Stimulated activated naive CD8-positive, alpha-beta T cell treated with anti-CD3 and anti-CD28 coated beads, Interleukin-15, amount 100 ng/mL, for 72 hours (primary cell): ENCODE results near the gene FTH1.
A peak's percentile ranks its signal among the peaks of the same experiment; 100 is the strongest.

Experiments
- ATAC-seq: fragments of 150-1000 bp; cut with Tn5 transposase; 2 replicates; pipeline ENCODE4 v1.10.0; 2021; ENCODE audit warnings: mild to moderate bottlenecking, moderate library complexity
- DNase-seq, 2 donors: peaks; one replicate each; pipeline ENCODE4 v3.0.0; 2021 to 2022
- H3K27ac Mint-ChIP-seq, 2 donors: one replicate each; pipeline ENCODE4 v1.8.0; 2022; ENCODE audit warnings: mild to moderate bottlenecking in 2 of 2, mixed read lengths in 2 of 2, moderate library complexity in 2 of 2
- H3K27me3 Mint-ChIP-seq: one replicate; pipeline ENCODE4 v1.8.0; 2022; ENCODE audit warnings: mixed read lengths
- H3K4me1 Mint-ChIP-seq: one replicate; pipeline ENCODE4 v1.8.0; 2022; ENCODE audit warnings: mild to moderate bottlenecking, mixed read lengths
- H3K4me3 Mint-ChIP-seq, 2 donors: one replicate each; pipeline ENCODE4 v1.8.0; 2022; ENCODE audit warnings: mild to moderate bottlenecking in 2 of 2, mixed read lengths in 2 of 2, moderate library complexity in 1 of 2
- H3K9me3 Mint-ChIP-seq, 2 donors: one replicate each; pipeline ENCODE4 v1.8.0; 2022; ENCODE audit warnings: mixed read lengths in 2 of 2

The FTH1 gene

DNA sequence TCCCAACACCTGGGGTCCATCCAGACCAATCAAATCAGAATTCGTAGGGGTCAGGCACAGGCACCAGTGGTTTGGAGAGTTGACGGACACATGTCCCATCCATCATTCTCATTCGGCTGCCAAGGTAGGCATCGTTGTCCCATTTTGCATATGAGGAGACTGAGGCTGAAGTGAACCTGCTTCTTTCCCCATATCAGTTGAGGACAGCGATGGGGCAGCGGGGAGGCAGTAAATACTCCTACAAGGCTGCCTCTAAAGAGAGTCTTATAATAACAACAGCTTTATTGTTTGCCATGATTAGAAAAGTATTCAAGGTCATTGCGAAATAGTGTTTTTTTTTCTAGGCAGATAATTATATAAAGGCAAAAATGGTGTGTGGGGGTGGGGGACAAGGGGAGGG lies 18.9 kb downstream of the FTH1 start:
- H3K27ac Mint-ChIP-seq: no peak overlapping the region
- ATAC-seq: no peak

DNA sequence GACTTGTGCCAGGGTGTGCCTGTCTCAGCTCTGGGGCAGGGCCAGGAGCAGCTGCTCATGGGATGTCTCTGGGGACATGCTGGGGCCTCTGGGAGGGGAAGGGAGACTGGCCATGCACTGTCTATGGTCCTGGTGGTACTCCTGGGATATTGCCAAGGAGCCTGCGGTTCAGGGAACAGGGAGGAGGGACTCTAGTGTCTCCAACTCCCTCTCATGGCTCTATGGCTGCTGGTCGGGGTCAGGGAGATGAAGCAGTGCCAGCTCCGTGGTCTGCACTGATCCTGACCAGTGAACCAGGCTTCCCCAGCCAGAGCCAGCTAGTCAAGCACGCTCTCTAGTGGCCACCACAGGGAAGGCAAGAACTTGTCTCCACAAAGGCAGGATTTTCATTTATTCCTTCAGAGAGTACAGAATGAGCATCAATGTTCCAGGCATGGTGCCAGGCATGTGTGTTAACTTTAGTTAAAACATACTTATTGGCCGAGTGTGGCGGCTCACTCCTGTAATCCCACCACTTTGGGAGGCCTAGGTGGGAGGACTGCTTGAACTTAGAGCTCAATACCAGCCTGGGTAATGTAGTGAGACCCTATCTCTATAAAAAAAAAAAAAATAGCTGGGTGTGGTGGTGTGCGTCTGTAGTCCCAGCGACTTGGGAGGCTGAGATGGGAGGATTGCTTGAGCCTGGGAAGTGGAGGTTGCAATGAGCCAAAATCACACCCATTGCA lies 19.8 kb downstream of the FTH1 start:
- no peaks in the 10 kb centered on the region for H3K9me3 Mint-ChIP-seq
- H3K4me3 Mint-ChIP-seq: no peak overlapping the region
- peaks cover 29% of the 10 kb centered on the region for H3K4me1 Mint-ChIP-seq
- DNase-seq: peak; percentile 64 to 75
- H3K27me3 Mint-ChIP-seq: peaks cover 8% of the 10 kb centered on the region
- peak overlapping the region in 1 of 2 donors; percentile 44 for H3K27ac Mint-ChIP-seq
- peak; percentile 55 for ATAC-seq

More for the DNA sequence above, 18.9 kb downstream of the FTH1 start:
- Mint-ChIP-seq H3K9me3 (no peaks in the 10 kb centered on the region), H3K4me1 (peaks cover 29% of the 10 kb centered on the region), H3K4me3 (no peak overlapping the region), H3K27me3 (peaks cover 8% of the 10 kb centered on the region)
- no peak for DNase-seq

DNA sequence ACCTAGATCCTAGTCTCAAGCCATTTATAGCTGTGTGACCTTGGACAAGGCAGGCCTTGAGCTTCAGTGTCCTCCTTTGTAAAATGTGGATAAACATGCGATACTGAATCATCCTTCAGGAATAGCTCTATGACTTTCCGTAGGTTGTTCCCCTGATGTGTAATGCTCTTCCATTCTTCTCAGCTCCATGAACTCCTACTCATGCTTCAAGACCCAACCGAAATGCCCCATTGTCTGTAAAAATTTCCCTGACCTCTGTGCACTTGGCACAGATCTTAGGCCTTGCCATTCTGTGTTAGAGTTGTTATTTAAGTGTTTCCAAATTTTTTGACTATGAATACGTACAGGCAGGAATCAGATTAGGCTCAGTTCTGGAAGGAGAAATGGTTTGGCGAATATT lies 20.5 kb downstream of the FTH1 start:
- Mint-ChIP-seq H3K4me3 (no peak overlapping the region), H3K27me3 (peaks cover 5% of the 10 kb centered on the region), H3K9me3 (no peaks in the 10 kb centered on the region), H3K27ac (no peak overlapping the region), H3K4me1 (peaks cover 27% of the 10 kb centered on the region)
- DNase-seq (no peak), ATAC-seq (no peak)

DNA sequence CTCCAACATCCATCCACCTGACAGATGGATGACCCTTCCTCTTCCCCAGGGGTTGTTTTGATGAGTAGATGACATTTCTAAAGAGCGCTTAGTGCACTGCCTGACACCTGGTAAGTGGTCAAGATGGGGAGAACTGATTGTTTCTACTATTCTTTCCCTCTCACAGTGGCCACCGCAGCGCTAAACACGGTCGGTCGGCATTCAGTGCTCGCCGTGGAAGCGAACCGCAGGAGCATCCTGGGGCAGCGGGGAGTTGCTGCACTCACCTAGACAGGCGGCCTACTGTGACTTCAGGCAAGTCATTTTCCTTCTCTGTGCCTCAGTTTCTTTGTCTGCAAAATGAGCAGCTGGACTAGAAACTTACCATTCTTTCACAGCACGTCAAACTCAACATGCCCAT lies 22.2 kb downstream of the FTH1 start:
- Mint-ChIP-seq H3K4me3 (no peak overlapping the region), H3K4me1 (peaks cover 16% of the 10 kb centered on the region), H3K9me3 (no peaks in the 10 kb centered on the region), H3K27ac (no peak overlapping the region), H3K27me3 (no peaks in the 10 kb centered on the region)
- DNase-seq (no peak), ATAC-seq (no peak)

DNA sequence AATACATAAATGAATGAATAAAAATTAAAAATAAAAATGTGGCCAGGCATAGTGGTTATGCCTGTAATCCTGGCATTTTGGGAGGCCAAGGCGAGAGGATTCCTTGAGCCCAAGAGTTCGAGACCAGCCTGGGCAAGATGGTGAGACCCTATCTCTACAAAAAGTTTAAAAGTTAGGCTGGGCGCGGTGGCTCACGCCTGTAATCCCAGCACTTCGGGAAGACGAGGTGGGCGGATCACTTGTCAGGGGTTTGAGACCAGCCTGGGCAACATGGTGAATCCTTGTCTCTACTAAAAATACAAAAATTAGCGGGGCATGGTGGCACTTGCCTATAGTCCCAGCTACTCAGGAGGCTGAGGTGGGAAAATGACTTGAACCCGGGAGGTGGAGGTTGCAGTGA lies 27.0 kb downstream of the FTH1 start:
- H3K9me3 Mint-ChIP-seq: peaks cover 17 to 18% of the 10 kb centered on the region in 2 donors
- no peak for DNase-seq
- H3K27ac Mint-ChIP-seq: no peak overlapping the region
- H3K4me3 Mint-ChIP-seq: no peak overlapping the region
- ATAC-seq: no peak
- H3K27me3 Mint-ChIP-seq: peaks cover 7% of the 10 kb centered on the region
- no peaks in the 10 kb centered on the region for H3K4me1 Mint-ChIP-seq

DNA sequence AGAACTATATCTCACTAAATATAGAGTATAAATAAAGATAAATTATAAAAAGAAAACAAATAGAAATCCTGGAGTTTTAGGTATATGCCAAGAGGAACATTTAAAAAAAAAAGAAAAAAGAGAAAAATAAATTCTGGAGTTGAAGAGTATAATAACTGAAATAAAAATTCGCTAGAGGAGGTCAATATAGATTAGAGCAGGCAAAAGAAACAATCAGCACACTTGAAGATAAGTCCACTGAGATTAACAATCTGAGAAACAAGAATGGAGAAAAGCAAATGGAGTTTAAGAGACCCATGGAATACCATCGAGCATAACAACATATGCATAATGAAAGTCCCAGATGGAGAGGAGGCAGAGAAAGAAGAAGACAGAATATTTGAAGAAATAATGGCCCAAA lies 31.6 kb downstream of the FTH1 start:
- Mint-ChIP-seq H3K9me3 (peaks cover 18 to 28% of the 10 kb centered on the region in 2 donors), H3K27ac (no peak overlapping the region), H3K4me1 (no peaks in the 10 kb centered on the region), H3K4me3 (no peak overlapping the region), H3K27me3 (peaks cover 12% of the 10 kb centered on the region)
- ATAC-seq (no peak), DNase-seq (no peak)

DNA sequence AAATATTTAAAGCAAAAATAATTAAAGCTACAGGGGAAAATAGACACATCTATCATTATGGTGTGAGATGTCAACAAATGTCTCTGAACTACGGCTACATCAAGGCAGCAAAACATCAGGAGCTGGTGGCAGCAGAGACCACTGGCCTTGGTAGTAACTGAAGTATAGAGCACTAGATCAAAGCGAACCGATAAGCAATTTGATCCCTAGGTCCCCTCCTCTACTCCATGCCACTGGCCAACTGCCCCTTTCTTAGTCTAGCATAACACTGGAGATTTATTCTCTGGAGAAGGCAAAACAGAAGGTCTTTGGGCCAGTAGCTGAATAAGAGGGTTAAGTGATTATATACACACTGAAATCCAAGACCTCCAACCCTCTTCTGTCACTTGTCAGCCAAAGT lies 36.5 kb downstream of the FTH1 start:
- ATAC-seq: no peak
- H3K4me3 Mint-ChIP-seq: no peak overlapping the region
- H3K4me1 Mint-ChIP-seq: no peaks in the 10 kb centered on the region
- H3K27ac Mint-ChIP-seq: no peak overlapping the region
- DNase-seq: peak in 1 of 2 donors; percentile 3
- peaks cover 5% of the 10 kb centered on the region for H3K27me3 Mint-ChIP-seq
- H3K9me3 Mint-ChIP-seq: peaks cover 3 to 14% of the 10 kb centered on the region in 2 donors

DNA sequence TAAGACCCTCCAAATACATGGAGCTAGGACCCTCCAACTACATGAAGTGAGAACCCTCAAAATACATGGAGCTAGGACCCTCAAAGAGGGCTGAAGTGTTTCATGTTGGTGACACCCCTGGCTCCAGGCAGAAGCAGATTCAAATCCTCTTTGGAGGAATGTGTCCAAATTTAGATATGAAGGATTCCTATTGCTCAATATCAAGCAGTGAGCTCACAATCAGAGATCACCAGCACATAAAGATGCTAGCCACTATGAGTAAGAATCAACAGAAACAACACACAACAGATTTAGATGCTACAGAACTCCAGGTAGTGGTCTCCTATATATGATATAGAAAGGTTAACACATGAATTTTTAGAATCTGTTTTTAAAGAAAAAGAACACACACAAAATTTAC lies 38.8 kb downstream of the FTH1 start:
- no peak for ATAC-seq
- no peak overlapping the region for H3K4me3 Mint-ChIP-seq

DNA sequence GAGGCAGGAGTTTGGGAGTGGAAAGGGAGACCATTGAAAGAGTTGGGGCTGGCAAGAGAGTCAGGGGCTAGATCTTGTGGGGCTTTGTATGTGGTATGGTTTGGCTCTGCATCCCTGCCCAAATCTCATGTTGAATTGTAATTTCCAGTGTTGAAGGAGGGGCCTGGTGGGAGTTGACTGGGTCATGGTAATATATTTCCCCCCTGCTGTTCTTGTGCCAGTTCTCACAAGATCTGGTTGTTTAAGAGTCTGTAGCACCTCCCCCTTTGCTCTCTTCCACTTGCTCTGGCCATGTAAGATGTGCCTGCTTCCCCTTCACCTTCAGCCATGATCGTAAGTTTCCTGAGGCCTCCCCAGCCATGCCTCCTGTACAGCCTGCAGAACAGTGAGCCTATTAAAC lies 39.9 kb downstream of the FTH1 start:
- DNase-seq (no peak), ATAC-seq (no peak)
- peak overlapping the region; percentile 8 to 30 for H3K27ac Mint-ChIP-seq
- no peak overlapping the region for H3K4me3 Mint-ChIP-seq
- H3K27me3 Mint-ChIP-seq: peaks cover 5% of the 10 kb centered on the region
- peaks cover 0 to 5% of the 10 kb centered on the region in 2 donors for H3K9me3 Mint-ChIP-seq
- H3K4me1 Mint-ChIP-seq: no peaks in the 10 kb centered on the region

More for the DNA sequence above, 38.8 kb downstream of the FTH1 start:
- no peaks in the 10 kb centered on the region for H3K4me1 Mint-ChIP-seq
- no peak overlapping the region for H3K27ac Mint-ChIP-seq
- DNase-seq: no peak
- peaks cover 0 to 11% of the 10 kb centered on the region in 2 donors for H3K9me3 Mint-ChIP-seq
- H3K27me3 Mint-ChIP-seq: peaks cover 5% of the 10 kb centered on the region

DNA sequence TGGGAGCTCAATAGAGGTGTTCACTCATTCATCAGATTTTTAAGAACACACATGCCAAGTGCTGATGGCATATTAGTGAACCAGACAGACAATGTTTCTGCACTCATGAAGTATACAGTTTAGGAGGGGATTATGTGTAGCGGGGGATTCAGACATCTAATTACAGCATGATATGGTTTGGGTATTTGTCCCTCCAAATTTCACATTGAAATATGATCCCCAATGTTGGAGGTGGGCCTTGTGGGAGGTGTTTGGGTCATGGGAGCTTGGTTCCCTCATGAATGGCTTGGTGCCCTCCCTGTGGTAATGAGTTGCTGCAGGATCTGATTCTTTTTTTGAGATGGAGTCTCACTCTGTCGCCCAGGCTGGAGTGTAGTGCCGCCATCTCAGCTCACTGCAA lies 41.2 kb downstream of the FTH1 start:
- Mint-ChIP-seq H3K4me1 (no peaks in the 10 kb centered on the region), H3K9me3 (no peaks in the 10 kb centered on the region), H3K27ac (no peak overlapping the region), H3K27me3 (peaks cover 6% of the 10 kb centered on the region), H3K4me3 (no peak overlapping the region)
- ATAC-seq: no peak
- no peak for DNase-seq

DNA sequence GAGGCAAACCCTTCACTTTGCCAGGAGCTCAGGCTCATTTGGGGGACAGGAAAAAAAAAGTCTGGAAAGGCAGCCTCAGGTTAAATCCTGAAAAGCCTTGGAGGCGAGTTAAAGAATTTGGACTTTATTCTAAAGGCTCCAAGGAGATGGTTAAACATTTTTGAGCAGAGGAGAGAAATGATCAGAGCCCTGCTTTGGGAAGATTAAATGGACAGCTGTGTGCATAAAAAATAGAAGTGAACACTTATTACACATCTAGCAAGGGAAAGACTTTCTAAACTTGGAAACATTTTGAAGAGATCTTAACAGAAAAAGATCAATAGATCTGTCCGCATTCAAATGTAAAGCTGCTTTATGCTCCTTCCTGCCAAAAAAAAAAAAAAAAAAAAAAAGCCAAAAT lies 41.7 kb downstream of the FTH1 start:
- no peak for DNase-seq
- H3K9me3 Mint-ChIP-seq: no peaks in the 10 kb centered on the region
- H3K27ac Mint-ChIP-seq: no peak overlapping the region
- H3K4me3 Mint-ChIP-seq: no peak overlapping the region
- H3K4me1 Mint-ChIP-seq: no peaks in the 10 kb centered on the region
- peaks cover 11% of the 10 kb centered on the region for H3K27me3 Mint-ChIP-seq
- ATAC-seq: no peak

DNA sequence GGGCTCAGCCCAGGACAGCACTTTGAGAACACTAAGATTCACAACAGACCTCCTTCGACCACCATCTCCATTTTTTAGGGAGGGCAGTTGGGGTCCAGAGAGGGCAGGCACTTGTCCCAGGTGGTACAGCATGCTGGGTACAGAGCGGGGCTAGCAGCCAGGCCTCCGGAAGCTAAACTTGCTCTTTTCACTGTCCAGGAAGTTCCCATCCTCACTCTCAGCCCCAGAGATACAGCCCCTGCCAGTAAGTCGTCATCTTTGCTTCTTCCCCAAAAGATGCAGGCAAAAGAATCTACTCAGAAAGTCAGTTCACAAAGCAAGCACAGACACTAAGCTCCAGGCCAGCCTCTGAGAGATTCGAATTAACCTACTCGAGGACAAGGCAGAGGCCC lies 43.4 kb downstream of the FTH1 start:
- Mint-ChIP-seq H3K27me3 (peaks cover 26% of the 10 kb centered on the region), H3K4me3 (no peak overlapping the region), H3K4me1 (no peaks in the 10 kb centered on the region), H3K27ac (no peak overlapping the region), H3K9me3 (no peaks in the 10 kb centered on the region)
- ATAC-seq: no peak
- DNase-seq: no peak

DNA sequence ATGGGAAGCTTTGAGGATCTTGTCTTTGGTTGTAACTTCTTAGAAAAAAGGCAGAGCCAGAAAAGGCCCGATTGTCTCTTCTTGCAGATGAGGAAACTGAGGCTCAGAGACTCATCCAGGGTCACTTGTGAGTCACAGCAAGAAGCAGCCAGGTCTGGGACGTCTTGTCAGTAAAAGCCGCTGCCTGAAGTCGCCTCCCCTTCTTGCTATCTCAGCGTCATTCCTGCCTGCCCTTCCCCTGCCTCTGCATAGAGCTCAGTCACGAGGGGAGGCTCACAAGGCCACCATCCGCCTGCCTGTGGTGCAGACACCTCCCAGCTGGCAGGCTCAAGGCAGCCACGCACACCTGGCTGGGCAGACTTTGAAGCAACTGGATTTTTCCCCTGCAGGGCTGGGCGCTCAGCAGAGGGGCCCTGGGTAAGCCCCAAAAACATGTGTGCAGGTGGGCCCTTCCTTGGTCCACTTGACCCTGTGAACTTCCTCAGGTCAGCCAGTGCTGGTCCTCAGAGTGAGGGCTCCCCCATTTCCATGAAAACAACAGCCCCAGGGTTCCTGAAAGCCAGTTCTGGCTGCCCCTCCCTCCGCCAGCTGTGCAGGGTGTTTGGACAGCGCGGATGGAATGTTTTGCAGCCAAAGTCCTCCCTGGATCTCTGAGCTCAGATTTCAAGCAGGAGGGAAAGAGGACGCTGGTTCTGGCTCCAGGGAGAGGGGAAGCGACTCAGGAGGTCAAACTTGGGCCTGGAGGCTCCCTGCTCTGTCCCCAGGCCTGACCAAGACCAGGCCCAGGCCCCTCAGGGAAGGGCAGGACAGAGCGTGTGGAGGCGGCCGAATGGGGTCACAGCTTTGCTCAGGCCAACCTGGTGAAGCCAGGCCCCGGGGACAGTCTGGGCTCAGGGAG lies 44.0 kb downstream of the FTH1 start:
- no peak overlapping the region for H3K4me3 Mint-ChIP-seq
- no peak for ATAC-seq
- H3K4me1 Mint-ChIP-seq: no peaks in the 10 kb centered on the region
- peak overlapping the region in 1 of 2 donors; percentile 29 for H3K27ac Mint-ChIP-seq
- H3K27me3 Mint-ChIP-seq: peaks cover 33% of the 10 kb centered on the region
- no peaks in the 10 kb centered on the region for H3K9me3 Mint-ChIP-seq
- peak in 1 of 2 donors; percentile 4 for DNase-seq

DNA sequence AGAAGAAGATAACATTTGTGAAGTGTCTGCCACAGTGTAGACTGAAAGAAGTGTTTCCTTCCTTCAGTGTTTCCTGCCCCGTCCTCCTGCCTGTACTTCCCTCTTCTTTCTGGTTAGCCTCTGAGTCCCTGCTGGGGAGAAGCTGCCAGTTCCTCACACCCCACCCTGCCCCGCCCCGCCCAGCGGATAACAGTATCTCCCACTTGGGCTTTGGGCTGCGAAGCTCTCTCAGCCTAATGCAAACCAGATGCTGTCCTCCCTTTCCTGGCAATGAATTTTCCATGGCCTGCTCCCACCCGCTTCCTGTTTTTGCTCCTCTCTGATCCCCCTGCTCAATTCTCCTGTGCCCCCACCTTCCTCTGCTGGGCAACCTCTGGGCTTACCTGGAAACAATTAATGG lies 44.9 kb downstream of the FTH1 start:
- H3K27me3 Mint-ChIP-seq: peaks cover 41% of the 10 kb centered on the region
- H3K27ac Mint-ChIP-seq: peak overlapping the region in 1 of 2 donors; percentile 41
- H3K4me3 Mint-ChIP-seq: no peak overlapping the region
- ATAC-seq (no peak), DNase-seq (peak in 1 of 2 donors; percentile 1)
- H3K9me3 Mint-ChIP-seq: no peaks in the 10 kb centered on the region
- peaks cover 8% of the 10 kb centered on the region for H3K4me1 Mint-ChIP-seq

DNA sequence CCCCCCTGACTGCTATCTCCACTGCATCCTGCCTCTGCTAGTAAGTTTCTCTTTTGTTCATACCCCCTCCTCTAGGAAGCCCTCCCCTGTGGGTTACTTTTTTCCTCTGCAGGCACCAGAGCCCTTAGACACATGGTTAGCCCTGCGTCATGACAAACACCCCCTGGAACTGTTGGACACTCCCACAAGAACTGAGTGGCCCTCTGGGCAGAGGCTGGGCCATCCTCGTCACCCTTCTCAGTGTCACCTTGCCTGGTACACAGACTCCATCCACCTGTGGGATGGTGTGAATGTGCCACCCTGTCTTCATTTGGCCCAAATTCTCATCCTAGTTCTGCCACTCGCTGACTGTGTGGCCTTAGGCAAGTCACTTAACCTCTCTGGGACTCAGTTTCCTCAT lies 46.0 kb downstream of the FTH1 start:
- Mint-ChIP-seq H3K27ac (no peak overlapping the region), H3K9me3 (no peaks in the 10 kb centered on the region), H3K27me3 (peaks cover 50% of the 10 kb centered on the region), H3K4me3 (no peak overlapping the region), H3K4me1 (peaks cover 13% of the 10 kb centered on the region)
- no peak for ATAC-seq
- no peak for DNase-seq
